Measurements from ENCODE around the gene FGF3.

GRCh38 chr11:69867076-69868005 lies 48.1 kb upstream of the FGF3 start:
- TF ChIP-seq CTCF (IDR thresholded peaks at IDR 0.05) (no peak), POLR2A (IDR thresholded peaks at IDR 0.05) (no peak), EP300 (IDR thresholded peaks at IDR 0.05) (no peak)
